Left renal cortex interstitium (tissue), 4 donors: ENCODE measurements around the gene FAXDC2. TPM values are rescaled to one million over a fixed set of nuclear protein-coding genes. Genes with fewer than 3 reads are reported as not detected.

Experiments used
- DNase-seq, 4 donors: peaks; one replicate each; pipeline ENCODE4 v3.0.0-alpha.2; 2013; ENCODE audit warnings: low read depth in 4 of 4, low spot score in 2 of 4, missing footprints in 1 of 4
- polyA plus RNA-seq, 4 donors: library from polyadenylated mRNA; unstranded; fragments of 120-200 nt; gene quantifications; one replicate each; pipeline ENCODE4 v1.2.1, GENCODE V29; 2013; ENCODE audit not compliant: insufficient read length in 4 of 4

The FAXDC2 gene
- polyA plus RNA-seq, 4 donors = 33.6 to 47.1 (median 38.5) TPM

- no peak for DNase-seq
Observed at GRCh38 chr5:154802050-154802449, 48.4 kb downstream of the FAXDC2 start.

- DNase-seq = no peak
Observed at GRCh38 chr5:154801083-154801482, 49.3 kb downstream of the FAXDC2 start.

GRCh38 chr5:154800582-154800981 lies 49.8 kb downstream of the FAXDC2 start:
- no peak for DNase-seq

- no peak for DNase-seq
Observed at GRCh38 chr5:154797762-154798161, 52.6 kb downstream of the FAXDC2 start.

GRCh38 chr5:154795235-154795596 lies 55.2 kb downstream of the FAXDC2 start:
- DNase-seq = no peak

- DNase-seq = no peak
Observed at GRCh38 chr5:154794525-154795234, 55.7 kb downstream of the FAXDC2 start.

GRCh38 chr5:154793599-154794524 lies 56.5 kb downstream of the FAXDC2 start:
- no peak for DNase-seq

GRCh38 chr5:154791535-154791934 lies 58.9 kb downstream of the FAXDC2 start:
- DNase-seq = no peak

GRCh38 chr5:154788212-154788611 lies 62.2 kb downstream of the FAXDC2 start:
- no peak for DNase-seq

GRCh38 chr5:154786414-154786813 lies 64.0 kb downstream of the FAXDC2 start:
- DNase-seq = no peak

- no peak for DNase-seq
Observed at GRCh38 chr5:154784856-154785255, 65.5 kb downstream of the FAXDC2 start.

- DNase-seq = no peak
Observed at GRCh38 chr5:154783774-154784460, 66.5 kb downstream of the FAXDC2 start.

- no peak for DNase-seq
Observed at GRCh38 chr5:154782812-154783592, 67.4 kb downstream of the FAXDC2 start.

- DNase-seq = no peak
Observed at GRCh38 chr5:154782326-154782725, 68.1 kb downstream of the FAXDC2 start.

- DNase-seq = no peak
Observed at GRCh38 chr5:154780128-154780527, 70.3 kb downstream of the FAXDC2 start.

GRCh38 chr5:154779105-154779504 lies 71.3 kb downstream of the FAXDC2 start:
- no peak for DNase-seq

- DNase-seq = no peak
Observed at GRCh38 chr5:154778534-154778933, 71.9 kb downstream of the FAXDC2 start.

- no peak for DNase-seq
Observed at GRCh38 chr5:154776167-154776566, 74.2 kb downstream of the FAXDC2 start.

GRCh38 chr5:154773326-154773725 lies 77.1 kb downstream of the FAXDC2 start:
- no peak for DNase-seq

GRCh38 chr5:154771383-154771901 lies 79.0 kb downstream of the FAXDC2 start:
- no peak for DNase-seq
